ENCODE measurements around the gene ANXA8. TPM values are rescaled to one million over a fixed set of nuclear protein-coding genes. Genes with fewer than 3 reads are reported as not detected.

The ANXA8 gene
- total and polyA plus RNA-seq, 2 donors (not counting 3 experiments of a cell fraction or from before 2014, with no cell fraction given) = not detected

DNA sequence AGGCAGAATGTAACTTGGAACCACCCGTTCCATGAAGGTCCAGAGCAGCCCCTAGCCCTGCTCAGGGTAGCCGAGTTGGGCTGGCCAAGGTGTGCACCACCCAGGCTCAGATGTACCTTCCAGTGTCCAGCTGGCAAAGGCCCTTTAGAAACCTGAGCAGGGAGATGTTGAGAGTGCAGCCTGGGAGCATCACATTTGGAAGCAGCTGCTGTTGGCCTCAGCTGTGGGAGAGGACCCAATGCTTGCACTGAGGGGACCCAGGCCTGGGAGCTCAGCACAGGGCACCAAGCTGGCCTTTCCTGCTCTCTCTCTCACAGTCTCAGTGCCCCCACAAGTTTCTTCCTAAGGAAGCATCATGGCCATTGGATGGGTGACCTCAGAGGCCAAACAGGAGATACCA lies 33.5 kb downstream of the ANXA8 start:
- Histone ChIP-seq H3K36me3 (ENCODE audit: control insufficient read depth in 2 of 2, extremely low read depth in 1 of 2, insufficient read depth in 2 of 2, low read length in 2 of 2) (no peaks in the 10 kb centered on the region), H3K9ac (replicated peaks; ENCODE audit: extremely low read depth, insufficient read depth, low read length) (no peak overlapping the region), H3K9me1 (replicated peaks; ENCODE audit: control insufficient read depth, extremely low read depth, insufficient read depth, low read length) (no peaks in the 10 kb centered on the region), H4K20me1 (replicated peaks; ENCODE audit: control insufficient read depth, extremely low read depth, insufficient read depth, low read length) (no peaks in the 10 kb centered on the region), H2AFZ (ENCODE audit: low read depth, low read length) (no peak overlapping the region), H3K9me3 (replicated peaks; ENCODE audit: control insufficient read depth, insufficient read depth, low read length) (no peaks in the 10 kb centered on the region), H3K27me3 (ENCODE audit: control insufficient read depth in 2 of 2, insufficient read depth in 2 of 2, low read length in 2 of 2) (no peaks in the 10 kb centered on the region), H3K79me2 (ENCODE audit: control insufficient read depth, insufficient read depth, low read length) (no peaks in the 10 kb centered on the region), H3K4me1 (ENCODE audit: control insufficient read depth, extremely low read depth, insufficient read depth, low read length) (no peaks in the 10 kb centered on the region), H3K4me2 (ENCODE audit: insufficient read depth, low read length) (no peak overlapping the region), H3K4me3 (replicated peaks in 1 of 3; ENCODE audit: insufficient read depth in 1 of 3, low read depth in 1 of 3, low read length in 3 of 3) (no peak overlapping the region), H3K27ac (ENCODE audit: insufficient read depth, low read depth, low read length) (no peak overlapping the region)
- FAIRE-seq = no peak
- DNase-seq (ENCODE audit: low read depth, low spot score) = no peak
- BruUV-seq (replicated peaks) = no TSS peak
- ChIA-PET CTCF (interaction anchor here (1.3 kb wide), 1 partner anchor 88 kb away, joined by 3 read pairs; no protein-coding TSS in a partner anchor), POLR2A (no interaction called here)
- intact Hi-C loops (cut with micrococcal nuclease) (no loop called here), dilution Hi-C loops (cut with MboI; ENCODE audit: extremely low pct_ligation_motif_present, low sequenced_read_pairs) (no loop called here)
- TF ChIP-seq, protein P1, sequence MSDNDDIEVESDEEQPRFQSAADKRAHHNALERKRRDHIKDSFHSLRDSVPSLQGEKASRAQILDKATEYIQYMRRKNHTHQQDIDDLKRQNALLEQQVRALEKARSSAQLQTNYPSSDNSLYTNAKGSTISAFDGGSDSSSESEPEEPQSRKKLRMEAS (IDR thresholded peaks at IDR 0.05; ENCODE audit: insufficient read depth, insufficient read length) = no peak
- TF ChIP-seq MYC (IDR thresholded peaks at IDR 0.05; ENCODE audit: low read depth, low read length) (no peak), GATA2 (IDR thresholded peaks at IDR 0.05; ENCODE audit: insufficient read depth, insufficient read length, low read depth, low read length) (no peak), FOS (IDR thresholded peaks at IDR 0.05; ENCODE audit: borderline replicate concordance, insufficient read depth, low read length) (no peak)

DNA sequence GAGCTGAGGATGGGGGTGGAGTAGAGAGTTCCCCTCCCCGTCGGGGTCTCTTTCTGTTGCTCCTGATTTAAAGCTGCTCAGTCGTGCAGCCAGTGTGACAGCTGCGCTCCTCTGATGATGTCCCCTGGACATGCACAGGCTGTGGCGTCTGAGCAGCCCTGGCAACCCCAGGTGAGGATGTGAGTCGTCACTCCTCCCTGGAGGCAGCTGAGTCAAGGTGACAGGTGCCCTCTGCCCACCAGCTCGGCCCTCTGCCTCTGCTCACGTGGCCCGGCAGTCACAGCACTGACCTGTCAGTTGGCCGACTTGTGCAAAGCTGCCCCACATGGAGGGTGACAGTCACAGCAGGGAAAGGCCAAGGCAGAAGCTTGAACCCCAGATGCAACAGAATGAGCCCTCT lies 33.9 kb downstream of the ANXA8 start:
- H2AFZ ChIP-seq (ENCODE audit: low read depth, low read length) = no peak overlapping the region
- no peaks in the 10 kb centered on the region for H3K9me3 ChIP-seq (replicated peaks; ENCODE audit: control insufficient read depth, insufficient read depth, low read length)
- BruUV-seq (replicated peaks) = no TSS peak
- DNase-seq (ENCODE audit: low read depth, low spot score) (no peak), FAIRE-seq (no peak)
- H3K4me1 ChIP-seq (ENCODE audit: control insufficient read depth, extremely low read depth, insufficient read depth, low read length) = no peaks in the 10 kb centered on the region
- H3K9me1 ChIP-seq (replicated peaks; ENCODE audit: control insufficient read depth, extremely low read depth, insufficient read depth, low read length) = no peaks in the 10 kb centered on the region
- ChIA-PET POLR2A (no interaction called here), CTCF (interaction anchor here (1.0 to 1.3 kb wide), 3 partner anchors 65 to 138 kb away, joined by 3 read pairs; partner anchors contain the start of gene ZNF488)
- H3K9ac ChIP-seq (replicated peaks; ENCODE audit: extremely low read depth, insufficient read depth, low read length) = no peak overlapping the region
- intact Hi-C loops (cut with micrococcal nuclease) (no loop called here), dilution Hi-C loops (cut with MboI; ENCODE audit: extremely low pct_ligation_motif_present, low sequenced_read_pairs) (no loop called here)
- no peaks in the 10 kb centered on the region for H4K20me1 ChIP-seq (replicated peaks; ENCODE audit: control insufficient read depth, extremely low read depth, insufficient read depth, low read length)
- no peaks in the 10 kb centered on the region for H3K36me3 ChIP-seq (ENCODE audit: control insufficient read depth in 2 of 2, extremely low read depth in 1 of 2, insufficient read depth in 2 of 2, low read length in 2 of 2)
- H3K4me3 ChIP-seq (replicated peaks in 1 of 3; ENCODE audit: insufficient read depth in 1 of 3, low read depth in 1 of 3, low read length in 3 of 3) = no peak overlapping the region
- no peak for TF ChIP-seq MYC (IDR thresholded peaks at IDR 0.05; ENCODE audit: low read depth, low read length)
- no peak for TF ChIP-seq POLR2A (IDR thresholded peaks at IDR 0.05; ENCODE audit: low read depth, low read length)
- no peak for TF ChIP-seq GATA2 (IDR thresholded peaks at IDR 0.05; ENCODE audit: insufficient read depth, insufficient read length, low read depth, low read length)
- no peak for TF ChIP-seq POLR2AphosphoS5 (IDR thresholded peaks at IDR 0.05; ENCODE audit: insufficient read depth, low read depth, low read length)
- no peak for TF ChIP-seq FOS (IDR thresholded peaks at IDR 0.05; ENCODE audit: borderline replicate concordance, insufficient read depth, low read length)
- TF ChIP-seq JUN (IDR thresholded peaks at IDR 0.05; ENCODE audit: borderline replicate concordance, insufficient read depth, insufficient read length, low read depth) = no peak
- TF ChIP-seq EZH2 (IDR thresholded peaks at IDR 0.05; ENCODE audit: borderline replicate concordance, low read depth, low read length, severe bottlenecking) = no peak
- TF ChIP-seq, protein P1 (IDR thresholded peaks at IDR 0.05; ENCODE audit: insufficient read depth, insufficient read length) = no peak
- no peaks in the 10 kb centered on the region for H3K79me2 ChIP-seq (ENCODE audit: control insufficient read depth, insufficient read depth, low read length)
- no peaks in the 10 kb centered on the region for H3K27me3 ChIP-seq (ENCODE audit: control insufficient read depth in 2 of 2, insufficient read depth in 2 of 2, low read length in 2 of 2)
- H3K27ac ChIP-seq (ENCODE audit: insufficient read depth, low read depth, low read length) = no peak overlapping the region
- no peak overlapping the region for H3K4me2 ChIP-seq (ENCODE audit: insufficient read depth, low read length)

All from endothelial cell of umbilical vein (primary cell).